Subcutaneous adipose tissue (tissue), 4 donors: ENCODE measurements around the gene PCSK4. TPM values are rescaled to one million over a fixed set of nuclear protein-coding genes. Genes with fewer than 3 reads are reported as not detected.

ENCODE experiments used
- total RNA-seq, 4 donors: library from RNA; depleted of rRNA; stranded (reverse); fragments of >200 nt; gene quantifications; one replicate each; pipeline ENCODE4 v1.1.0, GENCODE V29; 2016
- TF ChIP-seq, protein P1 (sequence below): fragments of 450-650 bp; IDR thresholded peaks from one replicate; pipeline ENCODE4 v1.5.1; 2016; ENCODE audit warnings: low read depth, mild to moderate bottlenecking, control low read depth, antibody characterized with exemption, moderate library complexity

The PCSK4 gene
- total RNA-seq, 4 donors from 2014 or later: 0.65 to 2.6 (median 1.8) TPM

DNA sequence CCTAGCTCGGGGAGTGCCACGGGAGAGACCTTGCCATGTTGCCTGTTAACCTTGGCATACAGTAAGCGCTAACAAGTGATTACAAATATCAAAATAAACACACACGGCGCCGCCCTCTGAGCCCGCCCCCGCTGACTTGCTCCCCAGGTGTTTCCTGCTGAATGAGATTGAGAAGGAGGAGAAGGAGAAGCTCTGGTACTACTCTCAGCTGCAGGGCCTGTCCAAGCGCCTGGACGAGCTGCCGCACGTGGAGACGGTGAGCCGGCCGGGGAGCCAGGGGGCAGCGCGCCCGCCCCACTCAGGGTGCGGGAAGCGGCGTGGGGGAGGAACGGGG lies 35.2 kb downstream of the PCSK4 start:
- TF ChIP-seq, protein P1, sequence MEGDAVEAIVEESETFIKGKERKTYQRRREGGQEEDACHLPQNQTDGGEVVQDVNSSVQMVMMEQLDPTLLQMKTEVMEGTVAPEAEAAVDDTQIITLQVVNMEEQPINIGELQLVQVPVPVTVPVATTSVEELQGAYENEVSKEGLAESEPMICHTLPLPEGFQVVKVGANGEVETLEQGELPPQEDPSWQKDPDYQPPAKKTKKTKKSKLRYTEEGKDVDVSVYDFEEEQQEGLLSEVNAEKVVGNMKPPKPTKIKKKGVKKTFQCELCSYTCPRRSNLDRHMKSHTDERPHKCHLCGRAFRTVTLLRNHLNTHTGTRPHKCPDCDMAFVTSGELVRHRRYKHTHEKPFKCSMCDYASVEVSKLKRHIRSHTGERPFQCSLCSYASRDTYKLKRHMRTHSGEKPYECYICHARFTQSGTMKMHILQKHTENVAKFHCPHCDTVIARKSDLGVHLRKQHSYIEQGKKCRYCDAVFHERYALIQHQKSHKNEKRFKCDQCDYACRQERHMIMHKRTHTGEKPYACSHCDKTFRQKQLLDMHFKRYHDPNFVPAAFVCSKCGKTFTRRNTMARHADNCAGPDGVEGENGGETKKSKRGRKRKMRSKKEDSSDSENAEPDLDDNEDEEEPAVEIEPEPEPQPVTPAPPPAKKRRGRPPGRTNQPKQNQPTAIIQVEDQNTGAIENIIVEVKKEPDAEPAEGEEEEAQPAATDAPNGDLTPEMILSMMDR: no peak

DNA sequence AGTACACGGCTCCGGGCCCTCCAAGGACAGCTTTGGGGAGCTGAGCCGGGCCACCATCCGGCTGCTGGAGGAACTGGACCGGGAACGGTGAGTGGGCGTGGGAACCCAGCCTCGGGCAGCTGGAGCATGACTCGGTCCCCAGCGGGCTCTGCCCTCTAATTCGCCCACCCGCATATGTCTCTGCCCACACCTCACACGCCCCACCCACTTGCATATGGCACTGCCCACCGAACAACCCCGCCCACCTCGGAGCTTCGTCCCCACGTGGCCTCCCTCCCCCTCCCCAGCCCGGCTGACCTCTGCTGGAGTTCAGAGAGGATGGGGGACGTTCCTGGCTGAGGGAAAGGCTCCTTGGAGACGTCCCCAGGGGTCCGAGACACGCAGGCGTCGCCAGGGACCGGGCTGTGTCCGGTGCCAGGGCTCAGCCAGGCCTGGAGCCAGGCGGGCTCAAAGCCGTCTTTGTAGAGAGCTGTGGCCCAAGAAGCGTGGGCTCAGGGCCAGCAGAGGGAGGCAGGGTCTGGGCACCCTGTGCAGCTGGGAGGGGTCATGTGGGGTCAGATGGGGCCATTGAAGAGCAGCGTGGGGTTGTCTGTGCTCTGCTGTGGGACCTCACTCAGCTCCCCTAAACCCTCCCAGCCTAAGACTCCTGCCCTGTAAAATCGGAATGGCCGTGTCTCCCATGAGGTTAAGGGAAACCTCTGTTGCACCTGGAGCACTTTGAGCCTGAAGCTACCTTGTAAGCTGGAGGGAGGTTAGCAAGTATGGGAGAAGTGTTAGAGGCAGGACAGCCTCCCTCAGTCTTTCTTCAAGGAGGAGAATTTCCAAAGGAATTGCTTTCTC lies 36.4 kb downstream of the PCSK4 start:
- TF ChIP-seq, protein P1: no peak

DNA sequence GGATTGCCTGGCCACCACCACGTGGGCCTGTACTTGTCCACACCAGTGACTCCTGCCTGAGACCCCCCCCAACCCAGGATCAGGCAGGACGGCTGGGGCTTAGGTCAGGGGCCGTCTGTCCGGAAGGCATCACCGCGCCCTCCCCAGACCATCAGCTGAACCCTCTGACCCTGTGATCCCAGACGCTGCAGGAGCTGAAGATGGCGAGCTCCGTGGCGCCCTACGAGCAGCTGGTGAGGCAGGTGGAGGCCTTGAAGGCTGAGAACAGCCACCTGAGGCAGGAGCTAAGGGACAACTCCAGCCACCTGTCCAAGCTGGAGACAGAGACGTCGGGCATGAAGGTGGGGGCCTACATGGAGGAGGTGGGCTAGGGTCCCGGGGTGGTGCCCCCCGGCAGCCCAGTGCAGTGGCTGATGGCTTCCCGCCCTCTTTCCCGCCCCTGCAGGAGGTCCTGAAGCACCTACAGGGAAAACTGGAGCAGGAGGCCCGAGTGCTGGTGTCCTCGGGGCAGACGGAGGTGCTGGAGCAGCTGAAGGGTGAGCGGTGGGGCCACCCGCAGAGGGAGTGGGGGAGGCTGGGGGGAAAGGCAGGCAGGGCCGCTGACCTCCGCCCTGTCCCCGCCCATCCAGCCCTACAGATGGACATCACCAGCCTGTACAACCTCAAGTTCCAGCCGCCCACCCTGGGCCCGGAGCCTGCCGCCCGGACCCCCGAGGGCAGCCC lies 37.2 kb downstream of the PCSK4 start:
- TF ChIP-seq, protein P1: no peak

DNA sequence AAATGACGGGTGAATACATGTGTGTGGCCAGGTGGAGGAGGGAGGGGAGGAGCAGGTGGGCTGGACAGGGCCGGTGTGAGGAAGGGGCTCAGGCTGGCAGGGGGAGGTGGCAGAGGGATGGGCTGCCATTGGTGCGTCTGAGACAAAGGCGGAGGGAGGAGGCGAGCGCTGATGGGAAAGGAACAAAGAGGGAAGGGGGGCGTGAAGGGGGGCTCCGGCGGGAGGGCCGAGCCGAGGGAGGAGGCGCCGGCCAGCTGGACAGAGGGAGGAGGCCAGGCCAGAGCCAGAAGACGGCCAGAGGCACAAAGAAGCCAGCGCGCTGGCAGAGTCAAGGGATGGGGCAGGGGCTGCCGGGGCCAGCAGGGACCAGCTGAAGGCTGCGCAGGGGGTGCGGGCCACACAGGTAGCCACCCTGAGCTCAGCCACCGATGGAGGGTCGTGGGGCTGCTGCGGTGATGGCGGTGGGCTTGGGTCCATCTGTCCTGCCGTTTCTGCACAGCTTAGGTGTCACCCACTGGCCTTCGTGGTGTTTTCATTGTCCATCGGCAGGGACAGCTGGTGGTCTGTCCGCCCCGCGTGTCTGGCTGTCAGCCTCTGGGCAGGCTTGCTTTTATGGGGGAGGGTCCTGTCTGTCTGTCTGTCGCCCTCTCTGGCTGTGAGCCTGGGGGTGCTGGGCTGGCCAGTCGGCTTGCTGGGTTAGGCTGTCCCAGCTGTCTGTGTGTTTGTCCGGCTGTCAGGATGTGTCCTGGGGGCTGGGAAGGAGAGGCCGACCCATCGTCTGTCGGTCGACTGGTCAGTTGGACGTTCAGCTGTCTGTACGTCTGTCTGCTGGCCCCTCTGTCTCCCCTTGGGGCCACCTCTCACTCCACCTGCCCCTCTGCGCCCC lies 38.0 kb downstream of the PCSK4 start:
- TF ChIP-seq, protein P1: no peak

DNA sequence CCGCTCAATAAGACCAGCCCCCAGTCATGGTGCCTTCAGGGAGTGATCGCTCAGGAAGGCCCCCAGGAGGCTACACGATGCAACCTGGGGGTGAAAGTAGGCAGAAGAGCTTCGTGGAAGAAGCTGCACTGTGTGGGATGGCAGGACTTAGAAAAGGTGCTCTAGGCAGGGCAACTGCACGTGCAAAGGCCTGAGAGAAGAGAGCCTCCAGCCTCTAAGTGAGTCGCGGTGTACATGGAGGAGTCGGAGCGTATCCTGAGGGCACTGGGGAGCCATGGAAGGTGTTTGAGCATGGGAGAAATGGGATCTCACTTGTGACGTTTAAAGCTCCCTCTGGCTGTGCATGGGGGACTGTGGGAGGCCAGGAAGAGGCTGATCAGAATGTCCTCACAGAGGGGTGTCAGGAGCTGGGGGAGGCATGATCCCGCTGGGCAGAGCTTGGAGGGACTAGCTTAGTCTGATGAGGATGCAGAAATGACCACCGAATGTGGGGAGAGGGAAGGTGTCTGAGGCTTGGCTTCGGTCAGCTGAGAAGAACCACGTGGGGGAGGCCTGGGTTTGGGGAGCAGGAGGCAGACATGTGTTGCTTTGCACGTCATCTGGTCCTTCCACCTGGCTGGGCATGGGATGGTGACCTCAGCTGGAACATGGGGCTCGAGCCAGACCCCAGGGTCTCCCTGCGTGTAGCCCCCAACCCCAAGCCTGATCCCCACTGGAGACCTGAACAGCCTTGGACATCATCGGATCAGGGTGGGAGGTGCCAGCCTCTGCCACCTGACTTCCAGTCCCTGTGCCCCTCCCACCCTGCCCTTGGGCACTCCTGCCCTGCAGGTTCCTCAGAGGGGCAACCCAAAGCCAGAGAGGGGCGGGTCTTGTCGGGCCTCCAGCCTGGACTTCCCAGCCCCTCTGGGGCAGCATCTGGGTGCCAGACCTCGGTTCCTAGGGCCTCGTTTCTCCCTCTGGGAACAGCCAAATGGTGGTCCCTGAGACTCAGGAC lies 39.1 kb downstream of the PCSK4 start:
- TF ChIP-seq, protein P1: no peak
